NCI-H1417 treated with DMSO at 0.1 percent for 48 hours (cell line): ENCODE measurements around the gene SMAD4.

Source experiments
- DNase-seq: peaks from one replicate; lab custom pipeline; 2025; lab: John Stamatoyannopoulos, UW

The SMAD4 gene

GRCh38 chr18:51021226-51021965 is 8.6 kb upstream of the SMAD4 start:
- DNase-seq: no peak

GRCh38 chr18:51025512-51025911 is 4.5 kb upstream of the SMAD4 start:
- no peak for DNase-seq

- no peak for DNase-seq
Observed at GRCh38 chr18:51028201-51028805, 1.7 kb upstream of the SMAD4 start.

GRCh38 chr18:51029378-51029693 is 677 bp upstream of the SMAD4 start:
- DNase-seq: peak; percentile 80

- peak; percentile 19 for DNase-seq
Observed at GRCh38 chr18:51030537-51031258, 685 bp downstream of the SMAD4 start.

- DNase-seq: no peak
Observed at GRCh38 chr18:51032193-51032592, 2.2 kb downstream of the SMAD4 start.

GRCh38 chr18:51037230-51037629 is 7.2 kb downstream of the SMAD4 start:
- no peak for DNase-seq

GRCh38 chr18:51038110-51038509 is 8.1 kb downstream of the SMAD4 start:
- DNase-seq: no peak

- no peak for DNase-seq
Observed at GRCh38 chr18:51039138-51040112, 9.4 kb downstream of the SMAD4 start.

GRCh38 chr18:51041677-51042352 is 11.8 kb downstream of the SMAD4 start:
- DNase-seq: no peak

GRCh38 chr18:51044928-51045585 is 15.0 kb downstream of the SMAD4 start:
- no peak for DNase-seq

- no peak for DNase-seq
Observed at GRCh38 chr18:51048190-51048589, 18.2 kb downstream of the SMAD4 start.

- DNase-seq: no peak
Observed at GRCh38 chr18:51049137-51049536, 19.1 kb downstream of the SMAD4 start.

GRCh38 chr18:51051105-51051712 is 21.2 kb downstream of the SMAD4 start:
- DNase-seq: no peak

GRCh38 chr18:51053814-51054213 is 23.8 kb downstream of the SMAD4 start:
- DNase-seq: no peak

GRCh38 chr18:51054764-51055163 is 24.8 kb downstream of the SMAD4 start:
- no peak for DNase-seq

GRCh38 chr18:51059969-51060368 is 30.0 kb downstream of the SMAD4 start:
- no peak for DNase-seq

GRCh38 chr18:51064256-51064655 is 34.2 kb downstream of the SMAD4 start:
- no peak for DNase-seq

- no peak for DNase-seq
Observed at GRCh38 chr18:51066273-51066672, 36.3 kb downstream of the SMAD4 start.

GRCh38 chr18:51068105-51068504 is 38.1 kb downstream of the SMAD4 start:
- no peak for DNase-seq

GRCh38 chr18:51069885-51070284 is 39.9 kb downstream of the SMAD4 start:
- DNase-seq: no peak
